Measurements from ENCODE around the gene PDE8B.

GRCh38 chr5:77300451-77300850 is 90.0 kb downstream of the PDE8B start:
- TF ChIP-seq CTCF (IDR thresholded peaks at IDR 0.05) (no peak), POLR2A (IDR thresholded peaks at IDR 0.05) (no peak)
